GM12873 (cell line): ENCODE data around the gene TEX35.

Experiments used
- CTCF ChIP-seq: IDR thresholded peaks from 2 replicates; pipeline ENCODE4 v1.5.1; 2012; ENCODE audit warnings: low read depth, mild to moderate bottlenecking, moderate library complexity, low read length, control low read depth; ENCODE audit not compliant: insufficient read depth; ENCODE audit errors: missing control alignments

The TEX35 gene

DNA sequence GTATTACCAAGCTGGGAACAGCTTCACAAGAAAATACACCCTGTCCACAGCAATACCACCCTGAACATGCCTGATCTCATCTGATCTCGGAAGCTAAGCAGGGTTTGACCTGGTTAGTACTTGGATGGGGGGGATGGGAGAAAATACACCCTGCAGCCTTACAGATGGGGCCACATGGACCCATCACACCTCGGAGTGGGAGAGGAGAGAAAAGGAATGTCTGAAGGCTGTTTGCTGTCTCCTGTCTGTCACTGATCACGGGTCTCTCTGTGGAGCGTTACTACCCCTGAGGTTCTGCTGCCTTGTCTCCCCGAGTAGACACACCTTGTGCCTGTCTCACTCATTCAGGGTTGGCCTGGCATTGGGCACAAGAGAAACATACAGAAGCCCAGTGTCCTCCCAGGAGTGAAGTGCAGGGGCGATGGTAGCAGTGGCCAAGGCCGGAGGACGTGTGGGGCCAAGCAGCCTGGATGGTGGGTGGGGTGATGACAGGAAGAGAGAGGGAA lies 48.0 kb downstream of the TEX35 start:
- TF ChIP-seq CTCF, result no peak

DNA sequence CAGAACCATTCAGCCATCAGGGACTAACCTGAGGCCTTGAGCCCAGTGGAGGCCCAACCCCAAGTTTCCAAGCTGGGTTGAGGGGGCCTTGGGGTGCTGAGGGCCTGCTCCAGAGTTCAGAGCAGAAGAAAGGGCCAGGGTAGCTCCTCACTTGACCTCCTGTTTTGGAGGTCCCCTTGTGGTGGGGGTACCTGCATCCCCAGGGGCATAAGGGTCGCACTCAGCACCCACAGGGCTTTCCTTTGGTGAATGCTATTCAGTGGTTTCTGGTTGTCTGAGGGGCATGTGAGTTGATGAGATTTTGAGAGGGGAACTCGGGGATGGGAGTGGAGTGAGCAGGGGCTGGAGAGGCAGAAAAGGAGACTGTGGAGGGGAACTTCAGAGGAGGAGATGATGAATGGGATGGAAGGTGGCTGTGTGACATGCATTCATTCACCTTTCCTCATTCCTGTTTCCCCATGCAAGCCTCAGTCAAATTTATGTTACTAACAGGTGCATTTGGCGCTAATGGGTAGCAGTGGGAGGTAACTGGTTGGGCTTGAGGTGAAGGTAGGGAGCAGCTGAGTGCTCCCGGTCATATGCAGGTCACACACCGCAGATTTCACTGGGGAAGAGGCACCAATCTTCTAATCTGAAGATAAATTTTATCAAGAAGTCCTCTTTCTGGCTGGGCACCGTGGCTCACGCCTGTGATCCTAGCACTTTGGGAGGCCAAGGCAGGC lies 50.4 kb downstream of the TEX35 start:
- no peak for TF ChIP-seq CTCF

- no peak for TF ChIP-seq CTCF
These were observed 51.3 kb downstream of the TEX35 start for GRCh38 chr1:178564086-178564782.

- TF ChIP-seq CTCF, result no peak
These were observed 51.9 kb downstream of the TEX35 start for GRCh38 chr1:178564783-178565180.

DNA sequence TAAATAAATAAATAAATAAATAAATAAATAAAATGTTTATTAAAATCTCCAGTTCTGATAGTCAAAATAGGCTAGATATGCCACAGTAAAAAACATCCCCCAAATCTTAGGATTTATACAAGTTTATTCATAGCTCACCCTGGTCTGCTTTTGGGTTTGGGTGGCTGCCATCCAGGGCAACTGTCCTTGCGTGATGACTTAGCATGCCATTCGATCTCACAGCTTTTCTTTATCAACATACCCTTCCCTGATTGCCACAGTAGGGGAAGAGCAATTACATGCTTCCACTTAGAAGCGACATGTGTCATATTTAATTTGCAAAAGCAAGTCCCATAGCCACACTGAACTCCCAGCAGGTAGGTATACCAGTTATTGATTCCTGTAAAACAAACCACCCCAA lies 52.7 kb downstream of the TEX35 start:
- no peak for TF ChIP-seq CTCF

GRCh38 chr1:178566187-178566586 lies 53.3 kb downstream of the TEX35 start:
- TF ChIP-seq CTCF, result no peak

DNA sequence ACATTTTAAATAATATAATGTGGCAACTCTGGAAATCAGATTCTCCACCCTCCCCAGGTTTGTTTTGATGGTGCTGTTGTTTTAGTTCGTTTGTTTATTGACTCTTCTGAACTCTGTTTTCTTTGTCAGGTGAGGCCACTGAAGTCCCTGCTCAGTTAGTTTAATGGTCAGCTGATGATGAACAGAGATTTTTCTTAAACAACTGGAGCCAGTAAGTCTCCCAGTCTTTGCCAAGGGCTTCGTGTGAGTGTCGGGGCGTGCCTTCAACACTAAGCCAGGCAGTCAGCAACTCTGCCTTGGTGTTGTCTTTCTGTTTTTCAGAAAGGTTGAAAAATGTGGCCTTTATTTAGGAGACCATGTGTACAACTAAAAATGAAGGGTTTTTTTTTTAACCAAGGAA lies 58.9 kb downstream of the TEX35 start:
- TF ChIP-seq CTCF, result no peak
